GM21576 (cell line): ENCODE results near the gene C2CD3.
"Not testable (repeated sequence)": the region's sequence is repeated elsewhere in the genome, so short reads cannot be mapped to it uniquely, and the experiment has no call there.

Experiments
- ATAC-seq: cut with Tn5 transposase; IDR thresholded peaks from one replicate; pipeline ENCODE4 v1.9.1; 2021; ENCODE audit warnings: mild to moderate bottlenecking, moderate library complexity; ENCODE audit not compliant: unreplicated experiment

Gene C2CD3

GRCh38 chr11:74069146-74070046 lies 101.4 kb downstream of the C2CD3 start:
- ATAC-seq = no peak

GRCh38 chr11:74066663-74067062 lies 104.1 kb downstream of the C2CD3 start:
- not testable (repeated sequence) for ATAC-seq

DNA sequence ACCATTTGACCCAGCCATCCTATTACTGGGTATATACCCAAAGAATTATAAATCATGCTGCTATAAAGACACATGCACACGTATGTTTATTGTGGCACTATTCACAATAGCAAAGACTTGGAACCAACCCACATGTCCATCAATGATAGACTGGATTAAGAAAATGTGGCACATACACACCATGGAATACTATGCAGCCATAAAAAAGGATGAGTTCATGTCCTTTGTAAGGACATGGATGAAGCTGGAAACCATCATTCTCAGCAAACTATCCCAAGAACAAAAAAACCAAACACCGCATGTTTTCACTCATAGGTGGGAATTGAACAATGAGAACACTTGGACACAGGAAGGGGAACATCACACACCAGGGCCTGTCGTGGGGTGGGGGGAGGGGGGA lies 105.3 kb downstream of the C2CD3 start:
- ATAC-seq = not testable (repeated sequence)

- ATAC-seq = not testable (repeated sequence)
These were observed 107.2 kb downstream of the C2CD3 start for GRCh38 chr11:74063628-74064027.

DNA sequence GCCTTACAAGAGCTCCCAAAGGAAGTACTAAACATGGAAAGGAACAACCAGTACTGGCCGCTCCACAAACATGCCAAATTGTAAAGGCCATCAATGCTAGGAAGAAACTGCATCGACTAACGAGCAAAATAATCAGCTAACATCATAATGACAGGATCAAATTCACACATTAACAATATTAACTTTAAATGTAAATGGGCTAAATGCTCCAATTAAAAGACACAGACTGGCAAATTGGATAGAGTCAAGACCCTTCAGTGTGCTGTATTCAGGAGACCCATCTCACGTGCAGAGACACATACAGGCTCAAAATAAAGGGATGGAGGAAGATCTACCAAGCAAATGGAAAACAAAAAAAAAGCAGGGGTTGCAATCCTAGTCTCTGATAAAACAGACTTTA lies 109.2 kb downstream of the C2CD3 start:
- ATAC-seq = not testable (repeated sequence)

DNA sequence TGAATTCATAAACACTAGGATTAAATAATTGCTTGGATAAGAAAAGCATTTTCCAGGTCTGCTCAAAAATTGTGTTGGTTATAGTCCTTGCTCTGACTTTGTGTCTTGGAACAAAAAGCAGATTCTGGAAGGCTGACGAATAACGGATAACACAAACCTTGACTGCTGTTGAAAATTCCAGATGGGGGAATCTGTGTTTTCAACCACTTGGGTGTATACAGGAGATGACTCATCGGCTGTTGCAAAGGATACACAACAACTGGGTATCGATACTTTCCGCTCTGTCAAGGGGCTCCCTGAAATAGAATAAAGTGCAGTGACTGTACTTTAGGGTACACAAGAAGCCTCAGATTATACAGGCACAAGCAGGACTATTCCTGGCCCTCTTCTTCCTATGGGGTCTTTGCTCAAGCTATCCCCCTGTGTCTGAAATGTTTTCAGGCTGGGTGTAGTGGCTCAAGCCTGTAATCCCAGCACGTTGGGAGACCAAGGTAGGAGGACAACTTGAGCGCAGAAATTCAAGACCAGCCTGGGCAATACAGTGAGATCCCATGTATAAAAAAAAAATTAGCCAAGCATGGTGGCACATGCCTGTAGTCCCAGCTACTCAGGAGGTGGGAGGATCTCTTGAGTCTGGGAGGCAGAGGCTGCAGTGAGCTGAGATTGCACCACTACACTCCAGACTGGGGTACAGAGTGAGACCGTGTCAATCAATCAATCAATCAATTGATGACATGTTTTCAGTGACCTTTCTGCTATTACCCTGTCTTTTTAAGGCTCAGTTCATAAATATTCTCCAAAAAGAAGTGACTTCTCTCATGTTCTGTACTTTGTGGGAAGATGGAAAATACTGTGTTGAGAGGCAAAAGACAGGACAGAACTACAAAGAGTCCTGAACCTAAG lies 113.3 kb downstream of the C2CD3 start:
- no peak for ATAC-seq

DNA sequence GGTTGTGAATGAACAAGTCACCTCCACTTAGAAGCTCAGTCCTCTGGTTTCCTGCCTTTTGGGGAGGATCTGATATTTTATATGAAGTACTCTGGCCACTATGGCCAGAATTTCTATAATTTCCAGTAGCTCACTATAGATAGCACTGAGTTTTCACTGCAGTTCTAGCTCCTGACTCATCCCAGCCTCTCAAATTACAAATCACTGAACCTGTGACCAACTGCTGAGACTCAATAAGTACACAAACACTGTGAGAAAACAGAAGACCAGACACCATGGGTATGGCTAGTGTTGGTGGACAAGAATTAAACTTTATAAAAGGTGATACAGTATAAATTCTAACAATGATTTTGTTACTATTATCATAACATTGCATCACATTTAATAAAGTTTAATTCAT lies 114.9 kb downstream of the C2CD3 start:
- ATAC-seq = no peak

- no peak for ATAC-seq
These were observed 120.3 kb downstream of the C2CD3 start for GRCh38 chr11:74050465-74050864.

- no peak for ATAC-seq
These were observed 121.8 kb downstream of the C2CD3 start for GRCh38 chr11:74048993-74049392.

- ATAC-seq = no peak
These were observed 126.3 kb downstream of the C2CD3 start for GRCh38 chr11:74044538-74044937.

- no peak for ATAC-seq
These were observed 127.4 kb downstream of the C2CD3 start for GRCh38 chr11:74043450-74043849.

DNA sequence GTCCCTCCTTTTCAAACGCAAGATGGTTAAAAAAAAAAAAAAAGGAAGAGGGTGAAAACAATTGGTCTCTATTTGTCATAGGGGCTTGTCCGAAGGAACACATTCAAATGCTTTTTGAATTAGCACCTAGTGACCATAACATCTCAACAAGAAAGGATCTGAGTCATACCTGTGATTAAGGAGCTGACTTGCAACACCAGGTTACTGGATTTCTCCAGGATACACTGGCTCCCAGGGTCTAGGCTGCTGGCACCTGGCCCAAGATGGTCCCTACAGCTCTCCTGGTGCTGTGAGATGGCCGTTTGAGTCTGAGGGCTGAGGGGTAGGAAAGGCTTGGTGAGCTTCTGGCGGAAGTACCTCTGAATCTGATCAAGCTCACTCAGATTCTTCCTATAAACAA lies 133.5 kb downstream of the C2CD3 start:
- no peak for ATAC-seq

DNA sequence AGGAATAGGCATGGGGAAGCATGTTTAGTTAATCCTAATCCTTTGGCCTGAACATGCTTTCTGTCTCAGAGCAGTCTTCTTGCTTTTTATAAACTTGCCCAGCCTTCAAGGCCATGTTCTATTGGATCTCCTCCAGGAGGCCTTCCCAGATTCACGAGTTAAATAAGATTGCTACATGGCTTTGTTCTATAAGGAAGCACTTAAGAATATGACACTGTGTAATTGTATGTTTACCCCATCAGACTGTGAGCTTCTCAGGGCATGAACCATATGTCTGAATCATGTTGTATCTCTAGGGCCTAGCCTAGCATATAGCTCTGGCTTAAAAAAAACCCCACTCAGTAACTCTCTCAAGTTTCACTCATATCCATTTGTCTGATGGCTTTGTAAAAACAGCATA lies 135.5 kb downstream of the C2CD3 start:
- ATAC-seq = no peak

- no peak for ATAC-seq
These were observed 137.8 kb downstream of the C2CD3 start for GRCh38 chr11:74033046-74033445.

GRCh38 chr11:74030723-74031676 lies 139.8 kb downstream of the C2CD3 start:
- ATAC-seq = no peak

DNA sequence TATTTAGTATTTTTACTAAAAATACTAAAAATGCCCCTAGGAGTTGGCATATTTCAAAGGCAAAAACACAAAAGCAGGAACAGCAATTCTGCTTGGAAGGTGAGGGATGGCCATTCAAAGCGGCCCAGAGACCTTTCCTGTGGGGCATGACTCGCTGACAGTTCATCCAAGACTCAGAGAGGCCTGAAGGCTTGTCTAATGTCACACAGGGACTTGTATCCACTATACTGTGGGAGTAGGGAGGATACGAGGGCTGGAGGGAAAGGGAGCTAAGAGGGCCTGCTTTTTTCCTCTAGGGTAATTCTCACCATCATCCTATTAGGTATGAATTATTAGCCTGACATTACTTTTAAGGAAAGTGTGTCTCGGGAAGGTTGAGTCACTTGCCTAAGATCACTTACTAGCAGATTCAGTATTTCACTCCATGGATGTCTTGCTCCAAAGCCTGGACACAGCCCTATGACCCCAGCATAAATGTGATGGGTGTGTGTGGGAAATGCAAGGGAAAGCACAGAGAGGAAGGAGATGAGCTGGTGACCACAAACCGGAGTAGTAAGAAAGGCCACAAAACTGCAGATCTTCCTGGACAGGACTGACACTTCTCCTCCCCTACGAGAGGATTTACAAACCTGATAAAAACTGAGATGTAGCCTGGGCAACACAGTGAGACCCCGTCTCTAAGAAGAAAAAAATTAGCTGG lies 145.2 kb downstream of the C2CD3 start:
- no peak for ATAC-seq

DNA sequence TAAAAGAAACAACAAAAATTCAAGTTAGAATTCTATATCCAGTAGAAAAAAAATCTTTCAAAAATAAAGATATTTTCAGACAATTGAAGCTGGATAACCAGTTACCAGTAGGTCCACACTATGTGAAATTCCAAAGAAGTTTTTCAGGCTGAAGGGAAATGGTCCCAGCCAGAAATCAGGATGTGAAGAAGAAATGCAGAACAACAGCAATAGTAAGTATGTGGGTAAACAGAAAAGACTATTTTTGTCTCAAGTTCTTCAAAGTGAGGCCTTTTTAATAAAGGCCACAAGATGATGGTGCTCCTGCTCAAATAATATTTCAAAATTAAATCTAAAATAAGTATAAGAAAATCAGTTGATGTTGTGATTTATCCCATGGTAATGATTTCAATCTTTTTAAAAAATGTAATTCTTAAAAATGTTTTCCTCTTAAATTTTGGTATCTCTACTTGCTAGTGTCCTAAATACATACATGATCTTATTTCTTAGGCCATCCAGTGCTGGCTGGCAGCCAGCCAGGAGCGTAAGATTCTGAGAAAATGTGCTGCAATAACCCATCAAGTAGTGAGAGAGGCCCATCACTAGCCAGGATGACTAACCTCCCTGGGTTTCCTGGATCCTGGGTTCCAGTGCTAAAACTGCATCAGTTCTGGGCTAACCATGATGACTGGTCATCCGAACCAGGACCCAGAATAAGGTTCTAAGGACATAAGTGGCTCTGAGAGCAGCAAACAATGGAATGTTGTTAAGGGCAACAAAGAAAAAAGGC lies 146.4 kb downstream of the C2CD3 start:
- ATAC-seq = no peak

DNA sequence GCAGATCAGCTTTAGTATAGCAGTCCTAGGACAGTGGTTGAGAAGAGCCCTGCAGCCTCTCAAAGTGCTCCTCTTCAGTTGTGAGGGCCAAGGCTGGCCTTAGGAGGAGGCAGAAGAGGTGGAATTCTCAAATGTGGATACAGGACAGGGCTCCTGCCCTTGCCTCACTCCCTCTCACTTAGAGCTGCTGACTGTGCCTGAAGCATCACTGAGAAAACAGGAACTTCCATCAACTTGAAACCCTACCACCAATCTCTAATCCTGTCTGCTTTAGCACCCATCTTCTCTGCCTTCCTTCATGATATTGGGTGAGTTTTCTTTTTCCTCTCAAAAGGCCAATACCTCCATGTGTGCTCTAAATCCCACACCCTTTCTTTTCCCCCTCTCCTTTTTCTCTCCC lies 147.5 kb downstream of the C2CD3 start:
- no peak for ATAC-seq

GRCh38 chr11:74022546-74022945 lies 148.3 kb downstream of the C2CD3 start:
- no peak for ATAC-seq
